Activated CD8-positive, alpha-beta memory T cell treated with anti-CD3 and anti-CD28 coated beads, Interleukin-2, amount 50 U/mL, for 24 hours (primary cell): ENCODE data around the gene RAB9A.
"Not testable (repeated sequence)": the region's sequence is repeated elsewhere in the genome, so short reads cannot be mapped to it uniquely, and the experiment has no call there.

Experiments
- DNase-seq: peaks from one replicate; pipeline ENCODE4 v3.0.0-alpha.2; 2020; ENCODE audit errors: extremely low read depth

RAB9A gene

GRCh38 chrX:13669755-13670154 lies 19.2 kb upstream of the RAB9A start:
- DNase-seq, result not testable (repeated sequence)

- DNase-seq, result no peak
These were observed 18.7 kb upstream of the RAB9A start for GRCh38 chrX:13670197-13670596.

DNA sequence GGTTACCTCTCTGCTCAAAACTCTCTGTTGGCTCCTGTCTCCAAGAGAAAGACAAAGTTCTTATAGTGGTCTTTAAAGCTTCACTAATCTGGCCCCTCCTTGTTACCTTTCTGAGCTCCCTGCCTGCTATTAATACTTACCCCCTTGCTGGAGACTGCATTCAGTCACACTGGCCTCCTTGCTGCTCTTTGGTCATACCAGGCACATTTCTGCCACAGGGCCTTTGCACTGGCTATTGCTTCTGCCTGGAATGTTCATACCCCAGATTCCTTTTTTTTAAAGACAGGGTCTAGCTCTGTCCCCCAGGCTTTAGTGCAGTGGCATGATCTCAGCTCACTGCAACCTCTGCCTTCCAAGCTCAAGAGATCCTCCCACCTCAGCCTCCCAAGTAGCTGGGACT lies 15.9 kb upstream of the RAB9A start:
- DNase-seq, result no peak

- no peak for DNase-seq
These were observed 12.0 kb upstream of the RAB9A start for GRCh38 chrX:13676885-13677284.

DNA sequence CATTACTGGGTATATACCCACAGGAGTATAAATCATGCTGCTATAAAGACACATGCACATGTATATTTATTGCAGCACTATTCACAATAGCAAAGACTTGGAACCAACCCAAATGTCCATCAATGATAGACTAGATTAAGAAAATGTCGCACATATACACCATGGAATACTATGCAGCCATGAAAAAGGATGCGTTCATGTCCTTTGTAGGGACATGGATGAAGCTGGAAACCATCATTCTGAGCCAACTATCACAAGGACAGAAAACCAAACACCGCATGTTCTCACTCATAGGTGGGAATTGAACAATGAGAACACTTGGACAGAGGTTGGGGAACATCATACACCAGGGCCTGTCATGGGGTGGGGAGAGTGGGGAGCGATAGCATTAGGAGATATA lies 9.2 kb upstream of the RAB9A start:
- not testable (repeated sequence) for DNase-seq

GRCh38 chrX:13681595-13681994 lies 7.3 kb upstream of the RAB9A start:
- DNase-seq, result no peak

DNA sequence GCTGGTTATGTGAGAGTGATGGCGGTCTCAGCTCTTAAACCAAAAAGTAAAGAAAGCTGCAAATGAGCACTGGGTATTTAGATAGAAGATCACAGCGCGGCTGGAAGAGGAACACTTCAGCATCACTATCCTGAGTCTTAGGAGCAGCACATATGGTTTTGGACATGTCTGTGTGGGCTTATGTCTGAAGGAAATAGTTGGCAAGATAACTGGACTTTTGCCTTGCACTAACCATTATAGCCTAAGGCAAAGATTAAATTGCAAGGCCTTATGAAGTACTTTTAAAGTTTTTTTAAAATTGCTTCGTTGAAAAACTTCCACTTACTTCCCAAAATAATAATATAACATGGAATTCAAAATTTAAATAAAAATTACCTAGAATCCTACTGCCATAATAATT lies 4.6 kb upstream of the RAB9A start:
- DNase-seq, result no peak

- no peak for DNase-seq
These were observed 3.7 kb upstream of the RAB9A start for GRCh38 chrX:13685126-13685763.

- DNase-seq, result no peak
These were observed 1.7 kb upstream of the RAB9A start for GRCh38 chrX:13687203-13687602.

DNA sequence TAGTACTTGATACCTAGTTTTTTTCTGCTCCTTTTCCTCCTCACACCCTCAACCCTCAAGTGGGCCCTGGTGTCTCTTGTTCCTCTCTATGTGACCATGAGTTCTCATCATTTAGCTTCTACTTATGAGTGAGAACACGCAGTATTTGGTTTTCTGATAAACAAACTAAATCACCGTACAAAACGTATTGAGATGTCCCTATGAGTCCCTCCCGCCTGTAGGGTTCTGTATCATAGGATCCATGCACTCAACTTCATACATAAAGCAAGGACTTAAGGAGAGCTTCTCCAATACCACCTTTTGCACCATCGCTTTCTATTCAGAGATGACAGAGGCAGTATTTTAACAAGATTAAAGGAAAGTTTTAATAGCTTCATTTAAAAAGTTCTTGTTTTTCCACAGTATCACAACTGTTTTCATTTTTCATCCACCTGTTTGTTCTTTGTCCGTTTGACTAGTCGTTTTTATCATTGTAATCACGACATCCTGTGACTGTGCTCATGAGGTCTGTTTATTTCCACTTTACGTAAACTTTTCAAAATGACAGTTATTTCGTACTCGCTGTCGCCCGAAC lies 457 bp upstream of the RAB9A start:
- no peak for DNase-seq

GRCh38 chrX:13689741-13690211 lies 848 bp downstream of the RAB9A start:
- no peak for DNase-seq

GRCh38 chrX:13690836-13691235 lies 1.9 kb downstream of the RAB9A start:
- no peak for DNase-seq

GRCh38 chrX:13691841-13692371 lies 3.0 kb downstream of the RAB9A start:
- DNase-seq, result no peak

GRCh38 chrX:13692771-13693231 lies 3.9 kb downstream of the RAB9A start:
- no peak for DNase-seq

- no peak for DNase-seq
These were observed 4.5 kb downstream of the RAB9A start for GRCh38 chrX:13693341-13693961.

- DNase-seq, result no peak
These were observed 5.4 kb downstream of the RAB9A start for GRCh38 chrX:13694359-13694758.

GRCh38 chrX:13694983-13695382 lies 6.1 kb downstream of the RAB9A start:
- DNase-seq, result no peak

GRCh38 chrX:13695601-13696115 lies 6.7 kb downstream of the RAB9A start:
- no peak for DNase-seq

DNA sequence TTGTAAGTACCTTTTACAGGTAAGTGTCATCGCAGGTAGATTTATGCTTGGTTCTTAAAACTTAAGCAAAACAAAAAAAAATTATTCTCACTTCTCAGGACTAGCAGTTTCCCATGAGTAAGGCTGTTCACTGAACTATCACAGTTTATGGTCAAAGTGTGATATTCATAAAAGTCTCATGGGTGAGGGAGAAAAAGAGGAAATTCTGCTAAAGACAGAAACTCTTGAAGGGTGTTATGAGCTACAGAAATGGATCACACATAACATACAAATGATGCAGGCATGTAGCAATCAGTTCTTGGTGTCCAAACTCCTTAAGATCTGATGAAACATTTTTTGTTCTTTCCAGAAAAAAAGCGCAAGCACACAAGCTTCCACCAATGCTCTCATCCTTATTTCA lies 8.5 kb downstream of the RAB9A start:
- no peak for DNase-seq

GRCh38 chrX:13697976-13698375 lies 9.0 kb downstream of the RAB9A start:
- DNase-seq, result no peak

DNA sequence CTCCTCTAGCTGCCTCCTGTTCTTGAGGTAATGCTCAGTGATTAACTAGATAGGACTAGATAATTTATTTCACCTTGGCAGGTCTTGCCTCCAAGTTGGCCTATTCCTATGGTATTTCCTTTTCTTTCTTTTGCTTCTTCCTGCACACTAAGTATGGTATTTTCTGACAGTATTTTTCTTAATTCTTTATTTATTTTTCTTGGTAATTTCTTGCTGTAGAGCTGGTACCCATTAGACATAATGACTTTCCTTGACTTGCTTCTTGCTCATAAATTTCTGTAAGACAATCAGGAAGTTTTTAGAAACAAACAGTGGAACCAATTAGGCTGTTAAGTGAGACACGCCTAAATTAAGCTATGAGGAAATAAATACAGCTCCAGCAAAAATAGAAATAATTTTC lies 9.5 kb downstream of the RAB9A start:
- DNase-seq, result no peak

GRCh38 chrX:13699183-13699826 lies 10.4 kb downstream of the RAB9A start:
- no peak for DNase-seq
